GM19468 (cell line): ENCODE data around the gene SNAI1.

Experiments used
- ATAC-seq: cut with Tn5 transposase; IDR thresholded peaks from one replicate; pipeline ENCODE4 v1.9.1; 2021; ENCODE audit warnings: mild to moderate bottlenecking, moderate library complexity, moderate number of reproducible peaks; ENCODE audit not compliant: unreplicated experiment; ENCODE audit errors: extremely low read depth

Gene SNAI1

DNA sequence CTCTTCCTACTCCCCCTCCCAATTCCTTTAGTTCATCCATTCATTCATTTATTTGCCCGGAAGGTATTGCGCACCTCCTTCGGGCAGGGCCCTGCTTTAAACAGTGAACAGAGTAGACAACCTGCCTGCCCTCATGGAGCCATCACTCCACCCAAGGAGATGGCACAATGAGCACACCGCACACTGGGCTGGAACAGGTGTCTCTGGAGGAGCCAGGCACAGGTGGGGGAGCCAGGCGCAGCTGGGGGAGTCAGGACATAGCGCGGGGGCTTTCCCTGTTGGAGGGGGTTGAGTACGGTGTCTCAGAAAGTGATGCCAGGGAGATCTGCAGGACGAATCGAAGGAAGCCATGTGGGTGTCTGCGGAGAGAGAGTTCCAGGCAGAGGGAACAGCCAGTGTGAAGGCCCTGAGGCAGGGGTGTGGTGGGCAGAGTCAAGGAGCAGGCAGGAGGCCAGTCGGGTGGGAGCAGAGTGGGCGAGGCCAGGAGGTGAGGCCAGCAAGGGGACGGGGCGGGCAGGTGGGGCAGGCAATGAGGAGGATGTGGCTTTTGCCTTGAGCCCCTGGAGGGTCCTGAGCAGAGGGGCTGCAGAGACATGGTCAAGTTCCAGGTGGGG lies 46.4 kb downstream of the SNAI1 start:
- no peak for ATAC-seq

DNA sequence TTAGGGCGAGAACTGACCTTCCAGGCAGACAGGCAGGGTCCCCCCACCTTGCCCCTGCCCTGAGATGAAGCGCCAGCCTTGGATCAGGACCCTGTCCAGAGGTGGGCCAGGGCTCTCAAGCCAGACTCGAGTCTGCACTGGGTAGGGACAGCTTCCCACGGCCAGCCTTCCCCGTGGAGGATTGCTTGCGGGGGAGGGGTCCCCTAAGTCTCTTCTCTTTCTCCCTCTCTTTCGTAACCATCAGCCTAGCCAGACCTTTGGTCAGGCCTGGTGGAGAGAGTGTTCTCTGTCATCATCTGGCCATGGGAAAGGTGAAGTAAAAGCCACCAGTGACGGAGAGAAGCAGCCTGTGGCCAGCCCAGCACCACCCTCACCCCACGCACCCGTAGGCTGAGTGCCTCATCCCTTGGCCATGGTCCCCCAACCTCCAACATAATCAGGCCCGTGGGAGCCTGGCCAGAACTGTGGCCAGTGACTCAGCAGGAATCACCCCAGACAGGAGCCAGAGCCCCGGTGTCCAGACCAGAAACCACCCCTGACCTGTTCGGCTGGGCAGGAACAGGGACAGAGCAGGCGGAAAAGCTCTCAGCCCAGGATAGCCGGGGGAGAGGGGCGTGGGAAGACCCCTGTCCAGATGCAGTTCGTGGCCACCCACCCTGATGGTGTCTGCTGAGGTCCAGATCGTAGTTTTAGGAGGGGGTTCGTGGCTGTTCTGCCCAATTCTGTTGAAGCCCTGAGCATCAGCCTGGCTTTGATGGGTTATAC lies 47.1 kb downstream of the SNAI1 start:
- ATAC-seq = no peak

DNA sequence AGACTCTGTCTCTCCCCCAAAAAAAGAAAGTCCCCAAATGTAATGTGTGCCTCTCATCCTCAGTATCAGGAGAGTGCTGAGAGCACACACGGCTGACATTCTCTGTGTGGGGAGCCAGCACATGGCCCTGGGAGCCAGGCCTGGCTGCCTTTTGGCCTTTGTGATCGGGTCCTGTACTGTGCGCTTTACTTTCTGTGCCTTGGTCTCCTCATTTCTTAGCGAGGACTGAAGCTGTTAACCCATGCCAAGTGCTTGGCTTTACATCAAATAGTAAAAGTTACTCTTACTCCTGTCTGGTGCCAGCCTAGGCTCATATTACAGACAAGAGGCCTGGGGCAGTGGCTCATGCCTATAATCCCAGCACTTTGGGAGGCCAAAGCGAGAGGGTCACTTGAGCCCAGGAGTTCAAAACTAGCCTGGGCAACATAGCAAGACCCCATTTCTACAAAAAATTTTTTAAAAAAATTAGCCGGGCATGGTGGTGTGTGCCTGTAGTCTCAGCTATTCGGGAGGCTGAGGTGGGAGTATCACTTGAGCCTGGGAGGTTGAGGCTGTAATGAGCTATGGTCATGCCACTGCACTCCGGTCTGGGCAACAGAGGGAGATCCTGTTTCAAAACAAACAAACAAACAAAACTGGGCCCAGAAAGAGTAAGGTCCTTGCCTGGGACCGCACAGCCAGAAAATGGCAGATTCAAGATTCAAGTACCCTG lies 50.3 kb downstream of the SNAI1 start:
- no peak for ATAC-seq

DNA sequence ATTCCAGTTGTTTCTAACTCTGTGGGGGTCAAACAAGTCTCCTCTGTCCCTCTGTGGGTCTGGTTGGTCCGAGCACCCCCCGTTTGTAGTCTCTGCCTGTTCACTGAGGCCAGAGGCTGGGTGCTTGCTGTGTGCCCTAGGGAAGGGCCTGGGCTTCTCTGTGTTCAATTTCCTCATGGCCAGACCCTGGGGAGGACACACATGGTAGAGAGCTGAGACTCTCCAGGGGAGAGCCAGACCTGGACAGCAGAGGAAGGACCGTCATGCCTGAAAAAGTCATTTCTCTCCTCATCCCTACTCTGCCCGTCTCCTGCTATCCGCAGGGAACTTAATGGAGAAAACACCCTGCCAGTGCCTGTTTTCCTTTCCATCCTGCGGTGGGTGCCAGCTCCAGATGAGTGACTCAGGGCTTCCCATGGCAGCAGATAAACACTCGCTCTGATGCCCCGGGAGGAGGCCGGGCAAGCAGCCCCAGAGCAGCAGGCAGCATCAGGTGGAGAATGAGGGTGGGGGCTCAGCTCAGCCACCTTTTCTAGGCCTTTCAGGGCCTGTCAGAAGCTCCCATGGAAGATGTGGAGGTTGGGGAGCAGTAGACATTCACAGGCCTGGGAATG lies 51.9 kb downstream of the SNAI1 start:
- no peak for ATAC-seq

DNA sequence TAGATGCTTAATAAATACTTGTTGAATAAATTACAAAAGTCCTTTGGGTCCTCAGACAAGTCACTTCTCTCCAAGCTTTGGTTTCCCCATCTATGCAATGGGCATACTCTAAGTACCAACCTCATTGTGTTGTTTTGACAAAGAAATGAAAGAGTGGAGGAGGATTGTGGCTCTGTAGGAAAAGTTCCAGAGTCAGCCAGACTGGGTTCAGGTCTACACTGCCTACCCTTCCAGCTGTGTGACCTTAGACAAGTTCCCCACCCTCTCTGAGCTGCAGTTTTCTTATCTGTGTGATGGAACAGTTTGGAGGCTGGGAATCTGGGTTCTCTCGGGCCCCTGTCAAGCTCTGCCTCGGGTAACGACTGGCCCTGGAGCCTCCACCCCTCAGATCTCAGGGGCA lies 53.9 kb downstream of the SNAI1 start:
- no peak for ATAC-seq

DNA sequence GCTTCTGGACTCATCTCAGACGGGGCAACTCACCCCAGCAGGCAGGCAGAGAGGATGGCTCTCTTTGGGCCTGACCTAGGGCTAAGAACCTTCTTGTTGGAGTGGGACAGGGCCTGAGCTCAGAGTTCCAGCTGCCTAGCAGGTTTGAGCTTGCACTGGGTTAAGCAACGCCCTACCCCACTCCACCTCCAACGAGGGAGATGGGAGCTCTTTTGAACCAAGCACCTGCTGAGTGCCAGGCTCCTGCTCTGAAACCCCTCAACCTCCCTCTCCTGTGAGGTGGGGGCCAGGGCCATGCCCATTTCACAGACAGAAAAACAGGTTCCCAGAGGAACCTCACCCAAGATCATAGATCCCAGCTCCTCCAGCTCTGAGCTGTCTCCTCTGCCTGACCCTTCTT lies 54.3 kb downstream of the SNAI1 start:
- ATAC-seq = no peak

DNA sequence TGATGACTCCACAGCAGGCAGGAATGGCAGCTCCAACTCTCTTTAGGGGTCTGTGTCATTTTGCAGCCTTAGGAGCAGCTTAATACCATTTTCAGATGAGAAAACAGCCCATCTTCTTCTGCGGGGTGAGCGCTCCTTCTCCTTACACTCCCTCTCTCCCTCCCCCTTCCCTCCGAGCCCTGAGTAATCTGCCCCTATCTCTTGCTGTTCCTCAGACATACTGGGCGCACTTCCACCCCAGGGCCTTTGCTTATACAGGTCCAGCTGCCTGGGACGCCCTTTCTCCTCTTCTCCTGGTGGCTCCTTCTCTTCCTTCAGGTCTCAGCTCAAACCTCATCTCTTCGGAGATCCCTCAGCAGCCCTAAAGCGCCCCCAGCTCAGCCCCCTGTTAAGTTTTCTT lies 54.8 kb downstream of the SNAI1 start:
- no peak for ATAC-seq

DNA sequence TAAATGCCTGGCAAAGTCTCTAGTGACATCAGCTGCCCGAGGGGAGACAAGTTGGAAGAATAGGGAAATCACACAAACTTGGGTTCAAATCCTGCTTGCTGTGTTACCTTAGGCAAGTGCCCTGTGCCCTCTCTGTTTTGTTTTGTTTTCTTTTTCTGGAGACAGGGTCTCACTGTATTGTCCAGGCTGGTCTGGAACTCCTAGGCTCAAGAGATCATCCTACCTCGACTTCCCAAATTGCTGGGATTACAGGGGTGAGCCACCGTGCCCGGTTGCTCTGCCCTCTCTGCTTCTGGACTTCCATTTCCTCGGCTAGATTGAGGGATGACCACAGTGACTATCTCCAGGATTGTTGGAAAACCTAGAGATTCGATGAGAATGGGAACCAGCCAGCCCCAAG lies 55.4 kb downstream of the SNAI1 start:
- no peak for ATAC-seq
